HCT116 (cell line): ENCODE data around the gene ADARB1. TPM values are rescaled to one million over a fixed set of nuclear protein-coding genes. Genes with fewer than 3 reads are reported as not detected.

Experiments used
- ATAC-seq: fragments of 200-7000 bp; cut with Tn5 transposase; 2 replicates; pipeline ENCODE4 v1.9.1; 2020; ENCODE audit warnings: mild to moderate bottlenecking, moderate library complexity
- BruUV-seq: library from RNA; stranded (reverse); fragments of 400-500 nt; replicated peaks from 2 replicates; lab custom pipeline; 2021; lab: Mats Ljungman, UMichigan
- CTCF ChIA-PET: fragments of 300-600 bp; sonication (Branson Sonifier 250); formaldehyde crosslinking; loops from one replicate; lab custom pipeline; 2021; ENCODE audit warnings: antibody characterized with exemption; lab: Charles Lee
- POLR2A ChIA-PET: fragments of 300-600, 350-600 bp; sonication (Branson Sonifier 250); formaldehyde crosslinking; loops from one replicate; lab custom pipeline; 2021; ENCODE audit warnings: antibody characterized with exemption; lab: Charles Lee
- RAD21 ChIA-PET, 2 experiments: fragments of 300-600 bp; sonication (Branson Sonifier 250); formaldehyde crosslinking; loops; one replicate each; lab custom pipeline; 2023; ENCODE audit warnings: low total read pairs in 2 of 2; ENCODE audit not compliant: uncharacterized antibody in 2 of 2, unreplicated experiment in 2 of 2, low non-redundant PET in 1 of 2; lab: Charles Lee
- DNase-seq: peaks from one replicate; pipeline ENCODE4 v3.0.0-alpha.2; 2010; ENCODE audit warnings: low read depth, low spot score
- H2AFZ ChIP-seq: fragments of 200-600 bp; shearing (Covaris generic), sonication (generic); 2 replicates; pipeline ENCODE4 v1.6.1; 2017; ENCODE audit warnings: low read depth, mixed run types, mixed read lengths, antibody characterized with exemption, low read length; ENCODE audit not compliant: poor library complexity, severe bottlenecking
- H3K27ac ChIP-seq: 2 replicates; pipeline ENCODE4 v1.5.1; 2012; ENCODE audit warnings: low read depth, low read length
- H3K27me3 ChIP-seq: fragments of 200-600 bp; sonication (generic); 2 replicates; pipeline ENCODE4 v1.6.1; 2016; ENCODE audit warnings: mixed run types, low read length, mixed read lengths; ENCODE audit not compliant: insufficient read depth
- H3K36me3 ChIP-seq, 2 experiments: fragments of 200-500 bp in 1 of 2; fragments of 200-600 bp in 1 of 2; sonication (Bioruptor generic) in 1 of 2; sonication (generic) in 1 of 2; 2 replicates each; pipeline versions ENCODE4 v1.5.1 to v1.6.1; 2014 to 2016; ENCODE audit warnings: low read length in 2 of 2, inconsistent platforms in 1 of 2, mixed read lengths in 1 of 2, mixed run types in 1 of 2; ENCODE audit not compliant: insufficient read depth in 2 of 2, control insufficient read depth in 1 of 2
- H3K4me1 ChIP-seq, 2 experiments: fragments of 200-600 bp in 1 of 2; sonication (generic) in 1 of 2; 2 replicates each; pipeline versions ENCODE4 v1.5.1 to v1.6.1; 2012 to 2017; ENCODE audit warnings: low read length in 2 of 2, inconsistent platforms in 1 of 2, mild to moderate bottlenecking in 1 of 2, mixed read lengths in 1 of 2, mixed run types in 1 of 2, moderate library complexity in 1 of 2; ENCODE audit not compliant: insufficient read depth in 2 of 2, control insufficient read depth in 1 of 2
- H3K4me2 ChIP-seq: fragments of 200-600 bp; sonication (generic); 2 replicates; pipeline ENCODE4 v1.6.1; 2017; ENCODE audit warnings: mixed run types, low read length, mixed read lengths
- H3K4me3 ChIP-seq, 2 experiments: fragments of 200-600 bp in 1 of 2; sonication (generic) in 1 of 2; replicated peaks in 1 of 2; 2 replicates each; pipeline ENCODE4 v1.5.1; 2011 to 2016; ENCODE audit warnings: low read length in 2 of 2, control low read depth in 1 of 2, low read depth in 1 of 2, mild to moderate bottlenecking in 1 of 2, mixed read lengths in 1 of 2, mixed run types in 1 of 2
- H3K79me2 ChIP-seq: fragments of 200-600 bp; sonication (generic); 2 replicates; pipeline ENCODE4 v1.6.1; 2017; ENCODE audit warnings: mild to moderate bottlenecking, mixed run types, low read length, moderate library complexity, mixed read lengths; ENCODE audit not compliant: insufficient read depth
- H3K9ac ChIP-seq: fragments of 200-600 bp; sonication (generic); 2 replicates; pipeline ENCODE4 v1.6.1; 2016; ENCODE audit warnings: low read length, mixed read lengths
- H3K9me2 ChIP-seq: fragments of 200-600 bp; sonication (generic), shearing (Covaris generic); 2 replicates; pipeline ENCODE4 v1.6.1; 2017; ENCODE audit warnings: mixed run types, mild to moderate bottlenecking, moderate library complexity; ENCODE audit not compliant: insufficient read depth
- H3K9me3 ChIP-seq, 2 experiments: fragments of 200-500 bp in 1 of 2; fragments of 200-600 bp in 1 of 2; sonication (Bioruptor generic) in 1 of 2; sonication (generic) in 1 of 2; 2 replicates each; pipeline ENCODE4 v1.6.1; 2014 to 2017; ENCODE audit warnings: low read length in 2 of 2, mixed read lengths in 2 of 2, inconsistent platforms in 1 of 2, low read depth in 1 of 2, mild to moderate bottlenecking in 1 of 2, mixed run types in 1 of 2, moderate library complexity in 1 of 2; ENCODE audit not compliant: control insufficient read depth in 1 of 2, insufficient read depth in 1 of 2
- H4K20me1 ChIP-seq: fragments of 200-600 bp; sonication (generic), shearing (Covaris generic); 2 replicates; pipeline ENCODE4 v1.6.1; 2017; ENCODE audit warnings: mixed run types, mild to moderate bottlenecking, moderate library complexity; ENCODE audit not compliant: insufficient read depth
- CBX3 ChIP-seq: IDR thresholded peaks from 2 replicates; pipeline ENCODE4 v1.6.1; 2012; ENCODE audit warnings: low read depth
- CEBPB ChIP-seq: IDR thresholded peaks from 2 replicates; pipeline ENCODE4 v1.6.1; 2012; ENCODE audit warnings: low read depth
- ELF1 ChIP-seq: IDR thresholded peaks from 2 replicates; pipeline ENCODE4 v1.6.1; 2012; ENCODE audit warnings: low read depth, borderline replicate concordance
- EZH2 ChIP-seq: fragments of 200-600 bp; sonication (generic); IDR thresholded peaks from 2 replicates; pipeline ENCODE4 v1.6.1; 2017; ENCODE audit warnings: antibody characterized with exemption, mixed run types
- FOSL1 ChIP-seq: IDR thresholded peaks from 2 replicates; pipeline ENCODE4 v1.6.1; 2012; ENCODE audit warnings: low read depth
- POLR2A ChIP-seq: IDR thresholded peaks from 2 replicates; pipeline ENCODE4 v1.7.0; 2011; ENCODE audit warnings: borderline replicate concordance; ENCODE audit not compliant: insufficient read depth, insufficient read length; ENCODE audit errors: extremely low read depth
- POLR2AphosphoS5 ChIP-seq: IDR thresholded peaks from 2 replicates; pipeline ENCODE4 v1.6.1; 2011; ENCODE audit warnings: mild to moderate bottlenecking, low read depth, low read length, moderate library complexity
- RAD21 ChIP-seq: IDR thresholded peaks from 2 replicates; pipeline ENCODE4 v1.6.1; 2012; ENCODE audit warnings: low read depth, mild to moderate bottlenecking
- REST ChIP-seq: IDR thresholded peaks from 2 replicates; pipeline ENCODE4 v1.6.1; 2012; ENCODE audit warnings: low read depth
- SIN3A ChIP-seq: IDR thresholded peaks from 2 replicates; pipeline ENCODE4 v1.6.1; 2012; ENCODE audit warnings: low read depth
- SP1 ChIP-seq: IDR thresholded peaks from 2 replicates; pipeline ENCODE4 v1.6.1; 2012; ENCODE audit warnings: low read depth
- intact Hi-C: fragments of 100-400 bp; cut with micrococcal nuclease; formaldehyde crosslinking; loops from 2 replicates; pipeline ENCODE4 v1.10.0; 2022
- total RNA-seq: library from RNA; stranded (reverse); gene quantifications from one replicate; pipeline ENCODE4 v1.2.1, GENCODE V29; 2021; ENCODE audit not compliant: unreplicated experiment

The ADARB1 gene
- total RNA-seq, 1 experiment from 2014 or later, result 13.5 TPM

DNA sequence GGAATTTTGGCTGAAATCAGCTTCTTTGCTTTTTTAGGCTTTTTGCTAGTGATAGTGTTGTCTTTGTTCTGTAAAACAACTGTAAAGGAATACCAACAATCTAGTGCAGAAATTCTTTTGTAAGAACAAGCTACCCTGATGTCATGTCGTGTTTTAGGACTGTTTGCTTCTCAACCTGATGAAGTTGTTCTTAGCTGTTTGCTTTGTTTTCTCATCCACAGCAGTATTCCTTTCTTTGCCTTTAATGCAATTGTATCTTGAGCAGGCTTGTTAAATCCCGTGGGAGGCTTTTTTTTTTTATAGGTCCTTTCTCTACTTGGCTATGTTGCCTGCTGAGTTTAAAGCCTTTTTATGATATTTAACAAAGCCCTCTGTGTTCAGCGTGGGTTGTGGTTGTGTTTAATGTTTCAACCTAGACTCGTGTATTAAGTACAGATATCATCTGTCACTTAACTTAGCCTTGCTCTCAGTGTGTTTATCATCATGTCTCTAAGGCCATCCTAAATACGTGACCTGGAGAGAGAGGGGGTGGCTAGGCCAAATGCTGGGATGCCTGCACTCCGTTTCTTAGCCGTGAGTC, 31.6 kb downstream of the ADARB1 start:
- H3K4me1 ChIP-seq, result peaks cover 21 to 25% of the 10 kb centered on the region in 2 experiments
- ChIA-PET RAD21 (no interaction called here), POLR2A (no interaction called here), CTCF (interaction anchor here (1.0 to 1.6 kb wide), 3 partner anchors 8 to 32 kb away, joined by 3 to 6 read pairs (median 5); no protein-coding TSS in a partner anchor)
- no peaks in the 10 kb centered on the region for H3K36me3 ChIP-seq
- DNase-seq (no peak), ATAC-seq (no peak)
- no peaks in the 10 kb centered on the region for H3K9me2 ChIP-seq
- H3K27me3 ChIP-seq, result no peaks in the 10 kb centered on the region
- H4K20me1 ChIP-seq, result no peaks in the 10 kb centered on the region
- TF ChIP-seq CBX3 (no peak), SP1 (no peak), POLR2A (no peak), FOSL1 (no peak), EZH2 (no peak), POLR2AphosphoS5 (no peak), SIN3A (no peak), RAD21 (no peak), REST (no peak), CEBPB (no peak), ELF1 (no peak)
- no TSS peak for BruUV-seq
- intact Hi-C loops, result no loop called here
- H2AFZ ChIP-seq, result no peak overlapping the region
- peaks cover 9% of the 10 kb centered on the region; the same call in 1 of the 2 replicates for H3K79me2 ChIP-seq
- H3K9ac ChIP-seq, result no peak overlapping the region
- no peak overlapping the region for H3K27ac ChIP-seq
- H3K4me3 ChIP-seq, result no peak overlapping the region
- H3K9me3 ChIP-seq, result no peaks in the 10 kb centered on the region
- no peak overlapping the region for H3K4me2 ChIP-seq
